Uterus (tissue), 2 donors: ENCODE measurements around the gene PGAM1.

Experiments used
- POLR2A ChIP-seq, 2 donors: fragments of 450-650 bp; IDR thresholded peaks; one replicate each; pipeline ENCODE4 v1.6.1; 2016; ENCODE audit warnings: antibody characterized with exemption in 2 of 2, mild to moderate bottlenecking in 1 of 2, moderate library complexity in 1 of 2
- TF ChIP-seq, protein P1 (sequence below), 4 experiments: fragments of 200-600 bp in 2 of 4; fragments of 450-650 bp in 2 of 4; sonication (generic) in 2 of 4; IDR thresholded peaks; one replicate each; pipeline ENCODE4 v1.5.1; 2016 to 2019; ENCODE audit warnings: antibody characterized with exemption in 4 of 4, mild to moderate bottlenecking in 2 of 4, moderate library complexity in 1 of 4

DNA sequence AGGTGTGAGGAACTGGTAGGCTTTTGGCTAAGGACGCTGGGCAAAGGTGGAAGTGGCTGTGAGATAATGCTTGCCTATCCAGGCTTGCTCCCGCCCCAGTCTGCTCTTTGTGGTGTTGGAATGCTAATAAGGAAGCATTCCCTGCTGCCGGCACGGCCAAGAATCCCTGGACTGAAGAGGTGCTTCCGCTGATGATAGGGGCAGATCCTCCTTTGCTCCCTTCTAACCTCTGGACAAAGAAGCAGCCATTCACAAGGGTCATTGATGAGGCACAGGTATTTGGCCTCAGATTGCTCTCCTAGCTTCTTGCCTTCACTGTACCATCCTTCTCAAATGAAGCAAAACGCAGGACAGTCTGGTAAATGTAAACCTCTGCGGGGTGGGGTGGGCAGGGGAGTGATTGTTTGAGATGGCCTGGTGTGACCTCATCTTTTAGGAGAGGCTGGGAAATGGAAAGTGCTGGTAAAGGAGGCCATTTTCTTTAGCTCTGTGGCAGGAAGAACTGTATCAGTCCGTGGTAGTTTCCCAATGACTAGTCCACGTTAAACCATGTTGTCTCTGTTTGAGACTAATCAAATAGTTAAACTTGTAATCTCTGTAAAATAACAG is 1.7 kb downstream of the PGAM1 start:
- TF ChIP-seq, protein P1, sequence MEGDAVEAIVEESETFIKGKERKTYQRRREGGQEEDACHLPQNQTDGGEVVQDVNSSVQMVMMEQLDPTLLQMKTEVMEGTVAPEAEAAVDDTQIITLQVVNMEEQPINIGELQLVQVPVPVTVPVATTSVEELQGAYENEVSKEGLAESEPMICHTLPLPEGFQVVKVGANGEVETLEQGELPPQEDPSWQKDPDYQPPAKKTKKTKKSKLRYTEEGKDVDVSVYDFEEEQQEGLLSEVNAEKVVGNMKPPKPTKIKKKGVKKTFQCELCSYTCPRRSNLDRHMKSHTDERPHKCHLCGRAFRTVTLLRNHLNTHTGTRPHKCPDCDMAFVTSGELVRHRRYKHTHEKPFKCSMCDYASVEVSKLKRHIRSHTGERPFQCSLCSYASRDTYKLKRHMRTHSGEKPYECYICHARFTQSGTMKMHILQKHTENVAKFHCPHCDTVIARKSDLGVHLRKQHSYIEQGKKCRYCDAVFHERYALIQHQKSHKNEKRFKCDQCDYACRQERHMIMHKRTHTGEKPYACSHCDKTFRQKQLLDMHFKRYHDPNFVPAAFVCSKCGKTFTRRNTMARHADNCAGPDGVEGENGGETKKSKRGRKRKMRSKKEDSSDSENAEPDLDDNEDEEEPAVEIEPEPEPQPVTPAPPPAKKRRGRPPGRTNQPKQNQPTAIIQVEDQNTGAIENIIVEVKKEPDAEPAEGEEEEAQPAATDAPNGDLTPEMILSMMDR (IDR thresholded peaks at IDR 0.05) = no peak
- no peak for TF ChIP-seq POLR2A (IDR thresholded peaks at IDR 0.05)
